HG03060 (cell line): ENCODE results near the gene AIF1.
A peak's percentile ranks its signal among the peaks of the same experiment; 100 is the strongest.

Experiments used
- ATAC-seq: cut with Tn5 transposase; IDR thresholded peaks from one replicate; pipeline ENCODE4 v1.9.1; 2021; ENCODE audit warnings: low read depth, moderate number of reproducible peaks; ENCODE audit not compliant: unreplicated experiment

Gene AIF1

GRCh38 chr6:31614684-31615578, at the start of gene AIF1:
AIF1 (plus strand) TSS chr6:31615234; CDS start chr6:31615330, 96 bp downstream.
- no peak for ATAC-seq

- no peak for ATAC-seq
Observed at GRCh38 chr6:31567531-31568370, 47.3 kb upstream of the AIF1 start.

GRCh38 chr6:31568537-31568961, 46.5 kb upstream of the AIF1 start:
- peak; percentile 62 for ATAC-seq

- no peak for ATAC-seq
Observed at GRCh38 chr6:31569861-31570536, 45.0 kb upstream of the AIF1 start.

- no peak for ATAC-seq
Observed at GRCh38 chr6:31572041-31572911, 42.8 kb upstream of the AIF1 start, which contains the start of gene LTA. LTA (plus strand) TSS chr6:31572289; CDS start chr6:31572743, 454 bp downstream.

GRCh38 chr6:31573239-31574105, 41.6 kb upstream of the AIF1 start:
- no peak for ATAC-seq

GRCh38 chr6:31574106-31575061, 40.6 kb upstream of the AIF1 start:
- ATAC-seq: no peak

GRCh38 chr6:31575335-31575901, 39.6 kb upstream of the AIF1 start, which contains the start of gene TNF:
TNF (plus strand) TSS chr6:31575565; CDS start chr6:31575742, 177 bp downstream.
- no peak for ATAC-seq

GRCh38 chr6:31575952-31576685, 38.9 kb upstream of the AIF1 start:
- no peak for ATAC-seq

- ATAC-seq: no peak
Observed at GRCh38 chr6:31576897-31577578, 38.0 kb upstream of the AIF1 start.

GRCh38 chr6:31577579-31577966, 37.5 kb upstream of the AIF1 start:
- no peak for ATAC-seq

GRCh38 chr6:31578184-31579118, 36.6 kb upstream of the AIF1 start:
- no peak for ATAC-seq

GRCh38 chr6:31579119-31579505, 35.9 kb upstream of the AIF1 start:
- no peak for ATAC-seq

GRCh38 chr6:31579546-31580437, 35.2 kb upstream of the AIF1 start:
- ATAC-seq: no peak
